GM21723 (cell line): ENCODE data around the gene STRA6.

Experiments used
- ATAC-seq: cut with Tn5 transposase; IDR thresholded peaks from one replicate; pipeline ENCODE4 v1.9.1; 2021; ENCODE audit warnings: mild to moderate bottlenecking, moderate library complexity; ENCODE audit not compliant: unreplicated experiment

The STRA6 gene

GRCh38 chr15:74227968-74228722 lies 25.6 kb upstream of the STRA6 start:
- ATAC-seq = no peak

DNA sequence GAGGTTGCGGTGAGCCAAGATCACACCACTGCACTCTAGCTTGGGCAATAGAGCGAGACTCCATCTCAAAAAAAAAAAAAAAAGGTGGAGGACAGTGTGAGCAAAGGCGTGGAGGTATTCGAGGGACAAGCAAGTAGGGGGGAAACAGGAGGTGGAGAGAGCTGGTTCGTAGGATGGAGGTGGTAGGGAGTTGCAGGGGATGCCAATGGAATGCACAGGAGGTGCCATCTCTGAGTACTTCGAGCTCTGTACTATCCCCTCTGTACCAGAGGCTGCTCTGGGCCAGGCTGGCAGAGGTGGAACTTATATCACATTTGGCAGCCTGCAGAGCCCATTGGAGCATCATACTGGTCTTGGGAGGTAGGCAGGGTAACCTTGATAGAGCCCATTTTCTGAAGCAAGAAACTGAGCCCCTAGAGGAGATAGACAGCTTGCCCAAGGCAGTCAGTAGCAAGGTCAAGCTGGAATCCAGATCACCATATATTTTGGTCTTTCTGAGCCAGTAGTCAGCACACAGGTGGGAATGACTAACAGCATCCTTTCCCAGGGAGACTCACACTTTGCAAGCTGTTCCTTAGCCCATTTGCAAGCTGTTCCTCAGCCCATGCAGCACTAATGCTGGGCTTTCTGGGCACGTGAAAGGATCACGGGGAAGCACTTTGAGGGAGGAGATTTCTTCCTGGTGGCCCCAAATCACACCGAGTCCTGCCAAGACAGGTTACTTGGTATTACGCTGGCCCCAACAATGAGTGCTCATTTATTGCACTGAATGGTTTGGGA lies 24.4 kb upstream of the STRA6 start:
- ATAC-seq = no peak

DNA sequence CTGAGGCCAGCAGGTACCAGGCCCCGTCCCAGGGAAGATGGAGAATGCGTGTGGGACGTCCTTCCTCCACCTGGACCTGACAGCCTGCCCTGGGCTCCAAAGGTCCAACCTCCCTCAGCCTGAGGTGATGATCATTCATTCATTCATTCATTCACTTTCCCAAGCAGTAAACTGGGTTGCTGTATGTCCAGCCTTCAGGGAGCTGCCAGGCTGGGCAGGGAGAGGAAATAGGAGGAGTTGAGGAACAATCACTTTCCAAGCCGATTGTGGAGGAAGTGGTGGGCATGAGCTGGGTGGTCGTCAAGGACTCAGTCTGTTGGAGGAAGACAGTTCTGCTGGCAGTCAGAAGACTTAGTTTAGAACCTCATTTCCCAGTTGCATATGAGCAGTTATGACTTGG lies 23.3 kb upstream of the STRA6 start:
- no peak for ATAC-seq

DNA sequence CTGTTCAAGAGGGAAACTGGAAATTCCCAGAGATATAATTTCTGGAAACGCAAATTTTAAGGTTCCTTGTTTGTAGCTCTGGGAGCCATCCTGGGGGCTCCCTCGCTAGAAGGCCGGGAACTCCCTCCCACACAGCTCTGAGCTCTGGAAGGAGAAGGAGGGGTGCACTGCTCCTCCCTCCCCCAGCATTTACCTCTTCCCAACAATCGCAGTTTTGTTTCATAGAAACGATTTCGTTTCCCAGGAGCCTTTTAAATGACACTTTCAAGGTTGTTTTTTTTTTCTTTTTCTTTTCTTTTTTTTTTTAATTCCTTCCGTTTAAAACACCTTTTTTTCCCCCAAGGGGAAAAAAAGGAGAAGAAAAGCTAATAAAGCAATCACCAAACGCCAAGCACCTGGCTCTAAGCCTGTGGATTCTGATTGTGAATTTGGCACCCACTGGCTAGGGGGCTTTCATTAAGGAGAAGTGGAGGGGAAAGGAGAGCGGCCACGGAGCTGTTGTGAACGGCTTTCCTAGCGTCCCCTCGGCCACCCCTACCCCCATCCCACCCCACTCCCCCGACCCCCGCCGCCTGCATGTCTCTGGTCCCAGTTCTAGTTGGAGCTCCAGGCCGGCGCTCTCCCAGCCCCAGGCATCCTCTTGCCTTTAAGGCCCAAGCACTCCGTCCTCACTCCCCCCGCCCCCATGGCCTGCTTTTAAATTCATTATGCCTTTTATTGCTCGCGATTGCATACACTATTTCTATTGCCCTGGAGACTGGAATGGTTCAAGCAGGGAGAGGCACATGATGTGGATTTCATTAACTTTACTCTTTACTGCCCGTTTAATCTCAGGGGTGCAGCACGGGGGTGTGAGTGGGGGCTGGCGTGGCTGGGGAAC lies 19.9 kb upstream of the STRA6 start:
- ATAC-seq = no peak

GRCh38 chr15:74221399-74222239 lies 19.0 kb upstream of the STRA6 start:
- no peak for ATAC-seq

GRCh38 chr15:74220475-74221248 lies 18.1 kb upstream of the STRA6 start:
- ATAC-seq = no peak

DNA sequence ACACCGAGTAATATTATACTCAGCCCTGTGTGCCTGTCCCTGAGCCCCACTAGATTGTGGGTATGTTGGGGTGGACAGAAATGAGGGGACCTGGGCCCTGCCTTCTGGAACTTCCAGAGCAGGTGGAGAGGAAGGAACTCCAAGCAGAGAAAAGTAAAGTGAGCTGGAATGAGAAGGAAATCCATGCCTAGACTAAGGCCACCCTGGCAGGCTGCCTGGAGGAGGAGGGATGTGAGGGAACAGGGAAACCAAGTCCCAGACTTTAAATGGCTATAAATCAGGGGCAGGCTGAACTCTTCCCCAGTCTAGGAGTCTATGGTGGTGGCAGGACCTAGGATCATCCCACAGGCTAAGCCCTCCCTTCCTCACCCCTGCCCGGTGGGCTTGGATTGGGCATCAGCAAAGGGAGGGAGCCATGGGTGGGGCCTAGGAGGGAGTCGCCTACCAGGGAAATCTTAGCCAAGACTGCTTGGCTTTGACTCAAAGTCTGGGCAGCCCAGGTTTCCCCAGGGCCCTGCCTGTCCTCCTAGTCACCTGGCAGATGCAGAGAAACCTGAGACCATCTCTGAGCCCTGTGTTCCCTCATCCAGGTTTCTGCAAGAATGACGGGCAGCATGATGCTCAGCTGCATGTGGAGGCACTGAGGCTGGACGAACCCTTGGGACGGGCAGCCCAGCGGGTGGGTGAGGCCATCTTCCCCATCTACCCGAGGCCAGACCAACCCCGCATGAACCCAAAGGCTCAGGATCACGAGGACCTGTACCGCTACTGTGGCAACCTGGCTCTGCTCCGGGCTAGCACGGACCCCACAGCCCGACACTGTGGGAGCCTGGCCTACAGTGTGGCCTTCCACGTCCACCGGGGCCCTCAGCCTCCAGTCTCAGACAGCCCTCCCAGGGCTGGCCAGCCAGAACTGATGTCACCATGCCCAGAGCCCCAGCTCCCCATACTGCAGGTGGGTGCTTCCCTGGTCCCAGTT lies 15.6 kb upstream of the STRA6 start:
- ATAC-seq = no peak

DNA sequence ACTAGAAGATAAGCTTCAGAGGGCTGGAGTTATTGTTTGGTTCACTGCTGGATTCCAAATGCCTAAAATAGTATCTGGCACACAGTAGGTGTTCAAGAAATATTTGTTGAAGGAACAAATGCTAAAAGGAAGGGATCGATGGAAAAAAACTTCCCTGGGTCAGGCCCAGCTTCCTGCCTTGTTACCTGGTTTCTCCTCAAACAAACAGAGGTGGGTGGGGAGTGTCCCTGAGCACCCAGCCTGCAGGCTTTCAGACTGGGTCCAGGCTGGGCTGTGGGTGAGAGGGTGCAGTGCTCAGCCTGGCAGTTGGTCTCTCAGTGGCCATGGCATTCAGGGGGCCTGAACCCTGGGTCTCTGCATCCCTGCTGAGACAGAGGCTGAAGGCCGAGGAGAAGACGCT lies 14.4 kb upstream of the STRA6 start:
- no peak for ATAC-seq

GRCh38 chr15:74215958-74216357 lies 13.4 kb upstream of the STRA6 start:
- ATAC-seq = no peak

DNA sequence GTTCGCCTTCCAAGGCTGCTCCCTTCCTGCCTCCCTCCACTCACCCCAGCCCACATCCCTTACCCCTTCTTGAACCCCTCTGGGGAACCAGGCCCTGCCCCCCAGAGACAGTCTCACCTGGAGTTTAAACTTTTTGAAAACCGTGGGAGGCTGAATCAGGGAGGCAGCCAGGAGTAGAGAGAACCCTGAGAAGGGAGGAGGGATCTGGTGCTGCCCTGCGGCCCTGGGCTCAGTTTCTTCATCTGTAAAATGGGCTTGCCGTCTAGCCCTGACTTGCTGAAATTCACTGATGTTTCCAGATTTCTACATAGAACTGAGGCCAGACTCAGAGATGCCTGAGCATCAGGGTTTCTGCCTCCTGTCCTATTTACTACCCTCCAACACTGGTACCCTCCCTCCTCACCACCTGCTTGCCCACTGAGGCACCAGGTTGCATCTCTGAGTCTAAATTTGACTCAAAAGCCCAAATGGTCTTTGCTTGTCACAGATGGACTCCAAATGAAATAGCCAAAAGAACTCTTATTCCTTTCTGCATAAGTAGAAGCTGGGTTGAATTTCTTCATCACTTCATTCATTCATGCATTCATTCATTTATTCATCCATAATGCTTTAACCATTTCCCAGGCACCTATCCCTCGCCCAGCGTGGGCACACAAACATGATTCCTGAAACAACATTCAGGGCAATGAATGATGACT lies 11.9 kb upstream of the STRA6 start:
- ATAC-seq = no peak

GRCh38 chr15:74213858-74214284 lies 11.3 kb upstream of the STRA6 start:
- no peak for ATAC-seq

- ATAC-seq = no peak
Measured at GRCh38 chr15:74212494-74212893, 9.9 kb upstream of the STRA6 start.

DNA sequence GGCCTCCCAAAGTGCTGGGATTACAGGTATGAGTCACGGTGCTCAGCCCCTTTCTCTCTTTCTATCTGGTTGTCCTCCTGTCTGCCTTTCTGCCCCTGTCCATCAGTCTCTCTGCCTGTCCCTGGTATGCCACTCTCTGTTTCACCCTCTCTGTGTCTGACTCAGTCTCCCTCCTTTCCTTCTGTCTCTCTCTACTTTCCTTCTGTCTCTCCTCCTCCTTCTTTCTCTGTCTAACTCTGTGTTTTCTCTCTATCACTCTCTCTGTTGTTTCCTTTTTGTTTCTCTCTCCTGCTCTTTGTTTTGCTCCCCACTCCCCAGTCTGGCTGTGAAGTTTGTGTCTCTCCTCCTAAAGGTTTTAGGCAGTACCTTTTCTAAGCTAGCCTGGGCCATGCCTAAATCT lies 9.1 kb upstream of the STRA6 start:
- ATAC-seq = no peak

DNA sequence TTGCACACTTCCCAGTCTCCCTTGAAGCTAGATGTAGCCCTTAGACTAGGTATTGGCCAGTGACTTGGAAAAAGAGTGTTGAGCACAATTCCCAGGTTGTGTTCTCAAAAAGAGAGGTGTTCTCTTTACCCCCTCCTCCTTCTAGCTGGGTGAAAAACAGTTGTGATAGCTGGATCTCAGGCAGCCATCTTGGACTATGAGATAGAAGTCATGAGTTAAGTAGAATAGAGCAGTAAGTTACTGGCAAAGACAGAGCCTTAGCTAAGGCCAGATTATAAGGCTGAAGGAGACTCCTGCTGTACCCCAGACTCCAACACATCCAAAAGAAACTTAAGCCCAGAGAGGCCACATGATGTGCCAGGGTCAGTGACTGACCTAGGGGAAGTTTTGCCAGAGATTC lies 8.1 kb upstream of the STRA6 start:
- no peak for ATAC-seq

GRCh38 chr15:74209997-74210671 lies 7.5 kb upstream of the STRA6 start:
- no peak for ATAC-seq

DNA sequence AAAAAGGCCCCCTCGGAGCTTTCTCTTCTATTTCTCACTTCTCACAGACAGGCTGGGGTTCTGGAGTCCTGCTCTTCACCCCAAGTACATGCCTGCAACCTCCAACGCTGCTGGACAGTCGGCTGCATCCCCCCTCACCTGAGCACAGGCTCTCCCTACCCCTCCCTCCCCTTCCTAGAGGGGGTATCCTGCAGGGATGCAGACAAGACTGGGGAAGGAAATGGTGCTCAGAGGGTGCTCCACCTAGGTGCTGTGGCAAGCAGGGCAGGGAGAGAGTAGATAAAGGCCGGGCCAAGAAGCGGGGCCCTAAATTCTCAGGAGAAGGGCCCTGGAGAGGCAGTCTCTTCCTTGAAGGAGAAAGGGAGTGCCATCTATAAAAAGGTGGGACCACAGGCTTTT lies 7.0 kb upstream of the STRA6 start:
- no peak for ATAC-seq

- ATAC-seq = no peak
Measured at GRCh38 chr15:74208901-74209559, 6.4 kb upstream of the STRA6 start.
